ENCODE measurements around the gene ADARB2. TPM values are rescaled to one million over a fixed set of nuclear protein-coding genes. Genes with fewer than 3 reads are reported as not detected.

Gene ADARB2
- total and polyA plus RNA-seq, 4 donors, result under 0.01 to 0.79 TPM; not detected in 2

GRCh38 chr10:1151076-1152033 is 586.0 kb downstream of the ADARB2 start:
- Histone ChIP-seq H3K4me3 (ENCODE audit: low read length in 2 of 2) (no peak overlapping the region), H3K4me1 (ENCODE audit: control insufficient read depth in 1 of 2, insufficient read depth in 2 of 2, low read length in 2 of 2) (no peaks in the 10 kb centered on the region), H3K27me3 (ENCODE audit: control insufficient read depth in 1 of 2, insufficient read depth in 2 of 2, low read length in 1 of 2) (no peaks in the 10 kb centered on the region), H3K9me3 (ENCODE audit: control insufficient read depth, low read length) (no peaks in the 10 kb centered on the region), H3K36me3 (ENCODE audit: control insufficient read depth in 1 of 2, insufficient read depth in 2 of 2, low read length in 1 of 2) (no peaks in the 10 kb centered on the region), H3K27ac (ENCODE audit: low read depth in 1 of 2, low read length in 2 of 2) (no peak overlapping the region)
- no peak for DNase-seq
- intact Hi-C loops (cut with DNase I), result no loop called here
- no peak for ATAC-seq (ENCODE audit: low FRiP score)
- WGBS, 2 donors, result 80 to 83% methylated on average over 15 of the region's 15 CpGs

- 86 to 90% methylated on average over 13 of the region's 13 CpGs for WGBS, 2 donors
- no peaks in the 10 kb centered on the region for H3K9me3 ChIP-seq (ENCODE audit: control insufficient read depth, low read length)
- no peak overlapping the region for H3K27ac ChIP-seq (ENCODE audit: low read depth in 1 of 2, low read length in 2 of 2)
- DNase-seq (no peak), ATAC-seq (ENCODE audit: low FRiP score) (no peak)
- no peak overlapping the region for H3K4me3 ChIP-seq (ENCODE audit: low read length in 2 of 2)
- no peaks in the 10 kb centered on the region for H3K4me1 ChIP-seq (ENCODE audit: control insufficient read depth in 1 of 2, insufficient read depth in 2 of 2, low read length in 2 of 2)
- no peaks in the 10 kb centered on the region for H3K36me3 ChIP-seq (ENCODE audit: control insufficient read depth in 1 of 2, insufficient read depth in 2 of 2, low read length in 1 of 2)
- H3K27me3 ChIP-seq (ENCODE audit: control insufficient read depth in 1 of 2, insufficient read depth in 2 of 2, low read length in 1 of 2), result no peaks in the 10 kb centered on the region
- intact Hi-C loops (cut with DNase I), result no loop called here
These were observed 586.7 kb downstream of the ADARB2 start for GRCh38 chr10:1150638-1150955.

GRCh38 chr10:1149793-1150637 is 587.3 kb downstream of the ADARB2 start:
- no peak for DNase-seq
- no peaks in the 10 kb centered on the region for H3K9me3 ChIP-seq (ENCODE audit: control insufficient read depth, low read length)
- H3K4me1 ChIP-seq (ENCODE audit: control insufficient read depth in 1 of 2, insufficient read depth in 2 of 2, low read length in 2 of 2), result no peaks in the 10 kb centered on the region
- H3K27me3 ChIP-seq (ENCODE audit: control insufficient read depth in 1 of 2, insufficient read depth in 2 of 2, low read length in 1 of 2), result no peaks in the 10 kb centered on the region
- intact Hi-C loops (cut with DNase I), result no loop called here
- no peaks in the 10 kb centered on the region for H3K36me3 ChIP-seq (ENCODE audit: control insufficient read depth in 1 of 2, insufficient read depth in 2 of 2, low read length in 1 of 2)
- H3K4me3 ChIP-seq (ENCODE audit: low read length in 2 of 2), result no peak overlapping the region
- H3K27ac ChIP-seq (ENCODE audit: low read depth in 1 of 2, low read length in 2 of 2), result no peak overlapping the region
- WGBS, 2 donors, result 63 to 67% methylated on average over 23 of the region's 23 CpGs
- no peak for ATAC-seq (ENCODE audit: low FRiP score)

GRCh38 chr10:1148855-1149605 is 588.3 kb downstream of the ADARB2 start:
- H3K4me3 ChIP-seq (ENCODE audit: low read length in 2 of 2), result no peak overlapping the region
- intact Hi-C loops (cut with DNase I), result no loop called here
- H3K36me3 ChIP-seq (ENCODE audit: control insufficient read depth in 1 of 2, insufficient read depth in 2 of 2, low read length in 1 of 2), result no peaks in the 10 kb centered on the region
- DNase-seq, result no peak
- no peak overlapping the region for H3K27ac ChIP-seq (ENCODE audit: low read depth in 1 of 2, low read length in 2 of 2)
- no peaks in the 10 kb centered on the region for H3K9me3 ChIP-seq (ENCODE audit: control insufficient read depth, low read length)
- WGBS, 2 donors, result 85 to 91% methylated on average over 17 of the region's 17 CpGs
- no peaks in the 10 kb centered on the region for H3K4me1 ChIP-seq (ENCODE audit: control insufficient read depth in 1 of 2, insufficient read depth in 2 of 2, low read length in 2 of 2)
- no peaks in the 10 kb centered on the region for H3K27me3 ChIP-seq (ENCODE audit: control insufficient read depth in 1 of 2, insufficient read depth in 2 of 2, low read length in 1 of 2)
- no peak for ATAC-seq (ENCODE audit: low FRiP score)

GRCh38 chr10:1147810-1148209 is 589.5 kb downstream of the ADARB2 start:
- Histone ChIP-seq H3K4me3 (ENCODE audit: low read length in 2 of 2) (no peak overlapping the region), H3K36me3 (ENCODE audit: control insufficient read depth in 1 of 2, insufficient read depth in 2 of 2, low read length in 1 of 2) (no peaks in the 10 kb centered on the region), H3K4me1 (ENCODE audit: control insufficient read depth in 1 of 2, insufficient read depth in 2 of 2, low read length in 2 of 2) (no peaks in the 10 kb centered on the region), H3K27ac (ENCODE audit: low read depth in 1 of 2, low read length in 2 of 2) (no peak overlapping the region), H3K27me3 (ENCODE audit: control insufficient read depth in 1 of 2, insufficient read depth in 2 of 2, low read length in 1 of 2) (no peaks in the 10 kb centered on the region), H3K9me3 (ENCODE audit: control insufficient read depth, low read length) (no peaks in the 10 kb centered on the region)
- ATAC-seq (ENCODE audit: low FRiP score) (no peak), DNase-seq (no peak)
- WGBS, 2 donors, result 63 to 70% methylated on average over 5 of the region's 5 CpGs
- intact Hi-C loops (cut with DNase I), result no loop called here

- intact Hi-C loops (cut with DNase I), result no loop called here
- no peak for DNase-seq
- Histone ChIP-seq H3K4me3 (ENCODE audit: low read length in 2 of 2) (no peak overlapping the region), H3K27me3 (ENCODE audit: control insufficient read depth in 1 of 2, insufficient read depth in 2 of 2, low read length in 1 of 2) (no peaks in the 10 kb centered on the region), H3K4me1 (ENCODE audit: control insufficient read depth in 1 of 2, insufficient read depth in 2 of 2, low read length in 2 of 2) (no peaks in the 10 kb centered on the region), H3K36me3 (ENCODE audit: control insufficient read depth in 1 of 2, insufficient read depth in 2 of 2, low read length in 1 of 2) (no peaks in the 10 kb centered on the region), H3K9me3 (ENCODE audit: control insufficient read depth, low read length) (peaks cover 4% of the 10 kb centered on the region), H3K27ac (ENCODE audit: low read depth in 1 of 2, low read length in 2 of 2) (no peak overlapping the region)
- no peak for ATAC-seq (ENCODE audit: low FRiP score)
- WGBS, 2 donors, result 57 to 64% methylated on average over 3 of the region's 3 CpGs
These were observed 594.7 kb downstream of the ADARB2 start for GRCh38 chr10:1142596-1142995.

- H3K27ac ChIP-seq (ENCODE audit: low read depth in 1 of 2, low read length in 2 of 2), result no peak overlapping the region
- H3K4me1 ChIP-seq (ENCODE audit: control insufficient read depth in 1 of 2, insufficient read depth in 2 of 2, low read length in 2 of 2), result no peaks in the 10 kb centered on the region
- no peaks in the 10 kb centered on the region for H3K27me3 ChIP-seq (ENCODE audit: control insufficient read depth in 1 of 2, insufficient read depth in 2 of 2, low read length in 1 of 2)
- ATAC-seq (ENCODE audit: low FRiP score) (no peak), DNase-seq (no peak)
- WGBS, 2 donors, result 93% methylated on average over 11 of the region's 11 CpGs
- intact Hi-C loops (cut with DNase I), result no loop called here
- H3K9me3 ChIP-seq (ENCODE audit: control insufficient read depth, low read length), result peaks cover 6% of the 10 kb centered on the region
- no peaks in the 10 kb centered on the region for H3K36me3 ChIP-seq (ENCODE audit: control insufficient read depth in 1 of 2, insufficient read depth in 2 of 2, low read length in 1 of 2)
- H3K4me3 ChIP-seq (ENCODE audit: low read length in 2 of 2), result no peak overlapping the region
These were observed 595.6 kb downstream of the ADARB2 start for GRCh38 chr10:1141701-1142100.

- H3K4me1 ChIP-seq (ENCODE audit: control insufficient read depth in 1 of 2, insufficient read depth in 2 of 2, low read length in 2 of 2), result no peaks in the 10 kb centered on the region
- WGBS, 2 donors, result 47 to 57% methylated on average over 7 of the region's 7 CpGs
- no peak for ATAC-seq (ENCODE audit: low FRiP score)
- H3K4me3 ChIP-seq (ENCODE audit: low read length in 2 of 2), result no peak overlapping the region
- no peak for DNase-seq
- H3K36me3 ChIP-seq (ENCODE audit: control insufficient read depth in 1 of 2, insufficient read depth in 2 of 2, low read length in 1 of 2), result no peaks in the 10 kb centered on the region
- intact Hi-C loops (cut with DNase I), result no loop called here
- H3K27me3 ChIP-seq (ENCODE audit: control insufficient read depth in 1 of 2, insufficient read depth in 2 of 2, low read length in 1 of 2), result no peaks in the 10 kb centered on the region
- no peak overlapping the region for H3K27ac ChIP-seq (ENCODE audit: low read depth in 1 of 2, low read length in 2 of 2)
- H3K9me3 ChIP-seq (ENCODE audit: control insufficient read depth, low read length), result peaks cover 6% of the 10 kb centered on the region
These were observed 596.1 kb downstream of the ADARB2 start for GRCh38 chr10:1141261-1141660.

Measured in aorta (tissue), 5 donors.